CD4-positive, alpha-beta T cell (primary cell): ENCODE measurements around the gene CDH13. TPM values are rescaled to one million over a fixed set of nuclear protein-coding genes. Genes with fewer than 3 reads are reported as not detected.

Experiments used
- ATAC-seq: fragments of 200-7000 bp; cut with Tn5 transposase; one replicate; pipeline ENCODE4 v1.10.0; 2022; ENCODE audit warnings: mild to moderate bottlenecking; ENCODE audit not compliant: poor library complexity
- CTCF ChIA-PET: fragments of 350-600 bp; sonication (Branson Sonifier 250); formaldehyde crosslinking; loops from one replicate; lab custom pipeline; 2021; ENCODE audit warnings: antibody characterized with exemption, inconsistent platforms; lab: Charles Lee
- POLR2A ChIA-PET: fragments of 350-600 bp; sonication (Branson Sonifier 250); formaldehyde crosslinking; loops from one replicate; lab custom pipeline; 2021; ENCODE audit warnings: antibody characterized with exemption, inconsistent platforms; lab: Charles Lee
- DNase-seq, 14 experiments: peaks; one replicate each; pipeline ENCODE4 v3.0.0-alpha.2; 2013 to 2020; ENCODE audit warnings: mixed read lengths in 2 of 14
- H3K27ac ChIP-seq, 2 donors: one replicate each; pipeline versions ENCODE4 v1.5.1 to v1.7.0; 2013; ENCODE audit warnings: low read length in 2 of 2, low read depth in 1 of 2, mild to moderate bottlenecking in 1 of 2
- H3K27me3 ChIP-seq, 2 experiments: 1 replicate in 1 of 2; 2 replicates in 1 of 2; pipeline versions ENCODE4 v1.6.1 to v1.7.0; 2013; ENCODE audit warnings: low read length in 2 of 2, control low read depth in 1 of 2, mild to moderate bottlenecking in 1 of 2, moderate library complexity in 1 of 2; ENCODE audit not compliant: insufficient read depth in 2 of 2, control insufficient read depth in 1 of 2
- H3K36me3 ChIP-seq: one replicate; pipeline ENCODE4 v1.6.1; 2013; ENCODE audit warnings: low read length, control low read depth; ENCODE audit not compliant: insufficient read depth
- H3K4me1 ChIP-seq: one replicate; pipeline ENCODE4 v1.6.1; 2013; ENCODE audit warnings: low read length, control low read depth; ENCODE audit not compliant: insufficient read depth
- H3K4me3 ChIP-seq: one replicate; pipeline ENCODE4 v1.5.1; 2013; ENCODE audit warnings: mild to moderate bottlenecking, low read length, moderate library complexity
- H3K9me3 ChIP-seq, 2 experiments: 1 replicate in 1 of 2; 2 replicates in 1 of 2; pipeline versions ENCODE4 v1.6.1 to v1.7.0; 2013; ENCODE audit warnings: low read length in 2 of 2, mild to moderate bottlenecking in 2 of 2, control low read depth in 1 of 2, moderate library complexity in 1 of 2; ENCODE audit not compliant: control insufficient read depth in 1 of 2, insufficient read depth in 1 of 2
- H3K27ac Mint-ChIP-seq: one replicate; pipeline ENCODE4 v1.8.0; 2020; ENCODE audit warnings: mixed read lengths
- H3K27me3 Mint-ChIP-seq: one replicate; pipeline ENCODE4 v1.8.0; 2021; ENCODE audit warnings: mixed read lengths
- H3K36me3 Mint-ChIP-seq: one replicate; pipeline ENCODE4 v1.8.0; 2021; ENCODE audit warnings: low read depth, mixed read lengths
- H3K4me1 Mint-ChIP-seq: one replicate; pipeline ENCODE4 v1.8.0; 2021; ENCODE audit warnings: low read depth, mixed read lengths
- H3K4me3 Mint-ChIP-seq: one replicate; pipeline ENCODE4 v1.8.0; 2020; ENCODE audit warnings: mild to moderate bottlenecking, mixed read lengths
- H3K9me3 Mint-ChIP-seq: one replicate; pipeline ENCODE4 v1.8.0; 2020; ENCODE audit warnings: mixed read lengths
- intact Hi-C, 2 experiments: fragments of 100-400 bp; cut with DNase I in 1 of 2; cut with micrococcal nuclease in 1 of 2; formaldehyde crosslinking; loops; one replicate each; pipeline versions ENCODE4 v1.15.1 to v1.9.0; 2023 to 2025; cut with DNase I, micrococcal nuclease
- total RNA-seq, 174 experiments: library from RNA in 2 of 174; stranded (reverse) in 2 of 174; gene quantifications; one replicate each; pipeline ENCODE4 v1.2.3 and lab custom pipeline; 2021 to 2026
- TF ChIP-seq, protein P1 (sequence below): fragments of 200-600 bp; IDR thresholded peaks from one replicate; pipeline ENCODE4 v1.8.0; 2022; ENCODE audit warnings: antibody characterized with exemption, mild to moderate bottlenecking

Gene CDH13
- total RNA-seq, 2 experiments from 2014 or later = not detected

DNA sequence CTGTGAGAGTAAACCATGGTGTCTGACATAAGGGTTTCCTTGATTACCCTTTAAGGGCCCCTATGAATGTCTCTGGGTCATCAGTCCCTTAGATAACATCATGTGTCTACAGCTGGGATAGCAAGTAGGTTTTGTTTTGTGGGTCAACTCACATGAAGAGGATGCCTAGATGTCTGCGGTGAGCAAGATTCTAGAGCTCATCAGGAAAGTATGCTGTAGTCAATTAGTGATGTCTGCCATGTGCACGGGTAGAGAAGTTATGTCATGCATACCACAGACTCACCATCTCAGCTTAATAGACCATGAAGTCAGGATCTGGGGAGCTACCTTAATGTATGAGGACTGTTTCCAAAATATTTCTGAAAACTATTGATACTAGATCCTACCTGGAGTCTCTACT, 57.5 kb downstream of the CDH13 start:
- DNase-seq (no peak), ATAC-seq (no peak)
- CTCF ChIA-PET = no interaction called here
- intact Hi-C loops = loop anchor here in 1 of 2 experiments (10.0 kb wide), 1 partner anchor 419 kb away; no protein-coding TSS in a partner anchor
- Mint-ChIP-seq H3K4me3 (no peak overlapping the region), H3K4me1 (no peaks in the 10 kb centered on the region), H3K27me3 (peaks cover 10% of the 10 kb centered on the region), H3K27ac (no peak overlapping the region), H3K9me3 (no peaks in the 10 kb centered on the region), H3K36me3 (no peaks in the 10 kb centered on the region)
- Histone ChIP-seq H3K27me3 (no peaks in the 10 kb centered on the region), H3K27ac (no peak overlapping the region), H3K9me3 (no peaks in the 10 kb centered on the region), H3K4me1 (no peaks in the 10 kb centered on the region), H3K36me3 (no peaks in the 10 kb centered on the region), H3K4me3 (no peak overlapping the region)
- POLR2A ChIA-PET = no interaction called here
- TF ChIP-seq, protein P1, sequence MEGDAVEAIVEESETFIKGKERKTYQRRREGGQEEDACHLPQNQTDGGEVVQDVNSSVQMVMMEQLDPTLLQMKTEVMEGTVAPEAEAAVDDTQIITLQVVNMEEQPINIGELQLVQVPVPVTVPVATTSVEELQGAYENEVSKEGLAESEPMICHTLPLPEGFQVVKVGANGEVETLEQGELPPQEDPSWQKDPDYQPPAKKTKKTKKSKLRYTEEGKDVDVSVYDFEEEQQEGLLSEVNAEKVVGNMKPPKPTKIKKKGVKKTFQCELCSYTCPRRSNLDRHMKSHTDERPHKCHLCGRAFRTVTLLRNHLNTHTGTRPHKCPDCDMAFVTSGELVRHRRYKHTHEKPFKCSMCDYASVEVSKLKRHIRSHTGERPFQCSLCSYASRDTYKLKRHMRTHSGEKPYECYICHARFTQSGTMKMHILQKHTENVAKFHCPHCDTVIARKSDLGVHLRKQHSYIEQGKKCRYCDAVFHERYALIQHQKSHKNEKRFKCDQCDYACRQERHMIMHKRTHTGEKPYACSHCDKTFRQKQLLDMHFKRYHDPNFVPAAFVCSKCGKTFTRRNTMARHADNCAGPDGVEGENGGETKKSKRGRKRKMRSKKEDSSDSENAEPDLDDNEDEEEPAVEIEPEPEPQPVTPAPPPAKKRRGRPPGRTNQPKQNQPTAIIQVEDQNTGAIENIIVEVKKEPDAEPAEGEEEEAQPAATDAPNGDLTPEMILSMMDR = no peak

DNA sequence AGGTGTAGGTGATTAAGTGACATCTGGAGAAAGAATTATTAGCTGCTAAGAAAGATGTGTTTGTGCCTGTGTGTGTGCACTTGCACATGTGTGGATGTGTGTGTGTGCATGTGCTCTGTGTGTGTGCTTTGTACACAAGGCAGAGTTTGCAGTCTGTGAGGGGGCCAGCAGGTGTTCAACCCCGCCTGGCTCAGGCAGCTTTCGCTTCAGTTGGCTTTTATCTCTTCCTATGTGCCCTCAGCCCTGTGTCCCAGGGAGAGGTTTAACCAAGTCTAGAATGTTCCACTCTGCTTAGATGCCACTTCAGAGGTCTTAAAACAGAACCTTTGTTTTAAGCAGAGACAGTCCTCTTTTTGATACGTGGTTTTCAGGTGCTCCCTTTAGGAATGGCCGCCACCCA, 58.8 kb downstream of the CDH13 start:
- intact Hi-C loops = loop anchor here in 1 of 2 experiments (10.0 kb wide), 1 partner anchor 421 kb away; no protein-coding TSS in a partner anchor
- TF ChIP-seq, protein P1 = no peak
- H3K9me3 Mint-ChIP-seq = no peaks in the 10 kb centered on the region
- Histone ChIP-seq H3K4me1 (no peaks in the 10 kb centered on the region), H3K9me3 (peaks cover 0 to 1% of the 10 kb centered on the region in 2 experiments), H3K36me3 (no peaks in the 10 kb centered on the region), H3K27me3 (no peaks in the 10 kb centered on the region), H3K27ac (no peak overlapping the region), H3K4me3 (no peak overlapping the region)
- no peak for ATAC-seq
- H3K27me3 Mint-ChIP-seq = peaks cover 10% of the 10 kb centered on the region
- H3K27ac Mint-ChIP-seq = no peak overlapping the region
- no peaks in the 10 kb centered on the region for H3K4me1 Mint-ChIP-seq
- H3K36me3 Mint-ChIP-seq = no peaks in the 10 kb centered on the region
- no peak for DNase-seq
- POLR2A ChIA-PET = no interaction called here
- H3K4me3 Mint-ChIP-seq = no peak overlapping the region
- CTCF ChIA-PET = no interaction called here

DNA sequence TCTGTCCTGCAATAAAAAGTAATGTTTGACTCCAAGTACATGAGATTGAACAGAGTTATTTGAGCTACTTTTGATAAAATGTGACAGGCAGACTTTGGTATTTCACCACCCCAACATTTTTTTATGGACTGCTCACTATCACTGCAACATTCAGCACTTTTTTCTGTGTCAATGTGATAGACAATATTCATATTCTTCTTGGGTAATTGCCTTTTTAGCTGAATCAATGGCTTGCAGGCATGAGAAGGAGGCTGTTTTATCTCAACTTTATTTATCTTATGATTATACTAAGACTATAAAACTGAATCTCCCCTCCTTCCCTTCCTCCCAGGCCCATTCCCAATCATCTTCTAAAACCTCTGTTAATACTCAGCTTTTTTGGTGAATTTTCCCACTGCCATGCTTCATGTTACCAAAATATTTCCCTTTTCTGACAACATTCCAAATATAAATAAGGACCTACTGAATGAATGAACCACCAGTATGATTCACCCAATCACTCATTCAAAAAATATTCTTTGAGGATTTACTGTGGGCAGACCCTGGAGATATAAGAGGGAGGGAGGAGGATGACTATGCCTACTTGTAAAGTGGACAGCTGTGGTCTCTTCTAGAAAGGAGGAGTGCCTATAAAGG, 67.6 kb downstream of the CDH13 start:
- ATAC-seq = no peak
- Histone ChIP-seq H3K36me3 (no peaks in the 10 kb centered on the region), H3K27me3 (no peaks in the 10 kb centered on the region), H3K4me3 (no peak overlapping the region), H3K4me1 (no peaks in the 10 kb centered on the region), H3K9me3 (peaks cover 0 to 11% of the 10 kb centered on the region in 2 experiments), H3K27ac (no peak overlapping the region)
- no peaks in the 10 kb centered on the region for H3K4me1 Mint-ChIP-seq
- DNase-seq = no peak
- peaks cover 4% of the 10 kb centered on the region for H3K27me3 Mint-ChIP-seq
- intact Hi-C loops = no loop called here
- ChIA-PET CTCF (no interaction called here), POLR2A (no interaction called here)
- H3K9me3 Mint-ChIP-seq = no peaks in the 10 kb centered on the region
- H3K4me3 Mint-ChIP-seq = no peak overlapping the region
- no peaks in the 10 kb centered on the region for H3K36me3 Mint-ChIP-seq
- no peak overlapping the region for H3K27ac Mint-ChIP-seq
- TF ChIP-seq, protein P1 = no peak
